WTC11 (cell line): ENCODE data around the gene SEMA4F. TPM values are rescaled to one million over a fixed set of nuclear protein-coding genes. Genes with fewer than 3 reads are reported as not detected.

Source experiments
- ATAC-seq: fragments of 200-7000 bp; cut with Tn5 transposase; 2 replicates; pipeline ENCODE4 v1.10.0; 2021; ENCODE audit warnings: mild to moderate bottlenecking, moderate library complexity
- CTCF ChIA-PET: fragments of 300-600 bp; sonication (Branson Sonifier 250); formaldehyde crosslinking; loops from one replicate; lab custom pipeline; 2021; ENCODE audit warnings: antibody characterized with exemption; lab: Charles Lee
- POLR2A ChIA-PET: fragments of 350-600 bp; sonication (Branson Sonifier 250); formaldehyde crosslinking; loops from one replicate; lab custom pipeline; 2021; ENCODE audit warnings: antibody characterized with exemption; lab: Charles Lee
- DNase-seq: peaks from one replicate; pipeline ENCODE4 v3.0.0; 2021; ENCODE audit warnings: low spot score
- H3K27ac Mint-ChIP-seq: 2 replicates; pipeline ENCODE4 v1.8.0; 2021; ENCODE audit warnings: mixed read lengths
- H3K27me3 Mint-ChIP-seq: 2 replicates; pipeline ENCODE4 v1.8.0; 2021; ENCODE audit warnings: low read depth, mild to moderate bottlenecking, moderate library complexity, mixed read lengths
- H3K36me3 Mint-ChIP-seq: 2 replicates; pipeline ENCODE4 v1.8.0; 2021; ENCODE audit warnings: mixed read lengths
- H3K4me1 Mint-ChIP-seq: 2 replicates; pipeline ENCODE4 v1.8.0; 2022; ENCODE audit warnings: mixed read lengths
- H3K4me3 Mint-ChIP-seq: 2 replicates; pipeline ENCODE4 v1.8.0; 2021; ENCODE audit warnings: mild to moderate bottlenecking, moderate library complexity, mixed read lengths
- H3K9me3 Mint-ChIP-seq: 2 replicates; pipeline ENCODE4 v1.8.0; 2021; ENCODE audit warnings: mixed read lengths
- AFF4 ChIP-seq: sonication (generic); formaldehyde crosslinking; IDR thresholded peaks from 2 replicates; pipeline ENCODE4 v1.8.1; 2023; ENCODE audit warnings: mild to moderate bottlenecking, missing genetic modification reagents, borderline replicate concordance
- ELF4 ChIP-seq: sonication (generic); formaldehyde crosslinking; IDR thresholded peaks from 2 replicates; pipeline ENCODE4 v1.8.1; 2022; ENCODE audit warnings: low read depth, mild to moderate bottlenecking, moderate library complexity, missing genetic modification reagents
- ERG ChIP-seq: fragments of 250-450 bp; sonication (Bioruptor Pico); IDR thresholded peaks from 2 replicates; pipeline ENCODE4 v1.8.0; 2021; ENCODE audit warnings: mild to moderate bottlenecking
- FOXP1 ChIP-seq: sonication (generic); formaldehyde crosslinking; IDR thresholded peaks from 2 replicates; pipeline ENCODE4 v1.8.0; 2022; ENCODE audit warnings: missing genetic modification reagents, mild to moderate bottlenecking, moderate library complexity, borderline replicate concordance
- GABPB1 ChIP-seq: sonication (generic); formaldehyde crosslinking; IDR thresholded peaks from 2 replicates; pipeline ENCODE4 v1.8.1; 2023; ENCODE audit warnings: mild to moderate bottlenecking, missing genetic modification reagents
- GRHL2 ChIP-seq: fragments of 250-450 bp; sonication (Bioruptor Pico); IDR thresholded peaks from 2 replicates; pipeline ENCODE4 v1.8.0; 2022; ENCODE audit warnings: mild to moderate bottlenecking, moderate library complexity; ENCODE audit not compliant: insufficient replicate concordance, severe bottlenecking
- IRF1 ChIP-seq: sonication (generic); formaldehyde crosslinking; IDR thresholded peaks from 2 replicates; pipeline ENCODE4 v1.8.0; 2023; ENCODE audit warnings: missing genetic modification reagents
- MAX ChIP-seq: sonication (generic); formaldehyde crosslinking; IDR thresholded peaks from 2 replicates; pipeline ENCODE4 v1.8.0; 2022; ENCODE audit warnings: mild to moderate bottlenecking, missing genetic modification reagents
- NFE2L1 ChIP-seq: sonication (generic); formaldehyde crosslinking; IDR thresholded peaks from 2 replicates; pipeline ENCODE4 v1.8.1; 2023; ENCODE audit warnings: missing genetic modification reagents
- USF1 ChIP-seq: sonication (generic); formaldehyde crosslinking; IDR thresholded peaks from 2 replicates; pipeline ENCODE4 v1.8.0; 2022; ENCODE audit warnings: mild to moderate bottlenecking, missing genetic modification reagents
- ZNF219 ChIP-seq: sonication (generic); formaldehyde crosslinking; IDR thresholded peaks from 2 replicates; pipeline ENCODE4 v1.8.0; 2023; ENCODE audit warnings: missing genetic modification reagents, mild to moderate bottlenecking, borderline replicate concordance
- ZNF512 ChIP-seq: sonication (generic); formaldehyde crosslinking; IDR thresholded peaks from 2 replicates; pipeline ENCODE4 v1.8.1; 2022; ENCODE audit warnings: missing genetic modification reagents, borderline replicate concordance
- ZNF671 ChIP-seq: fragments of 250-450 bp; sonication (Bioruptor Pico); IDR thresholded peaks from 2 replicates; pipeline ENCODE4 v1.8.0; 2021; ENCODE audit warnings: mild to moderate bottlenecking
- total RNA-seq: library from RNA; stranded (reverse); gene quantifications from 3 replicates; pipeline ENCODE4 v1.2.3, GENCODE V29; 2021

SEMA4F gene
- total RNA-seq, 1 experiment from 2014 or later = 5.7 TPM

- no peaks in the 10 kb centered on the region for H3K9me3 Mint-ChIP-seq
- H3K27ac Mint-ChIP-seq = no peak overlapping the region
- no peaks in the 10 kb centered on the region for H3K27me3 Mint-ChIP-seq
- ChIA-PET CTCF (no interaction called here), POLR2A (no interaction called here)
- H3K36me3 Mint-ChIP-seq = no peaks in the 10 kb centered on the region
- peaks cover 5% of the 10 kb centered on the region; the same call in 1 of the 2 replicates for H3K4me1 Mint-ChIP-seq
- H3K4me3 Mint-ChIP-seq = no peak overlapping the region
- no peak for DNase-seq
- no peak for TF ChIP-seq AFF4 (CRISPR knock-in tag)
- no peak for TF ChIP-seq USF1
- TF ChIP-seq ZNF671 = no peak
- TF ChIP-seq ELF4 (CRISPR knock-in tag) = no peak
- ATAC-seq = no peak
Observed at GRCh38 chr2:74619651-74620297, 34.3 kb upstream of the SEMA4F start.

GRCh38 chr2:74620671-74621070 is 33.4 kb upstream of the SEMA4F start:
- no peak for DNase-seq
- TF ChIP-seq GRHL2 (no peak), NFE2L1 (CRISPR knock-in tag) (no peak), ZNF512 (CRISPR knock-in tag) (no peak), IRF1 (CRISPR knock-in tag) (no peak), MAX (CRISPR knock-in tag) (no peak), ERG (CRISPR knock-in tag) (no peak), GABPB1 (CRISPR knock-in tag) (no peak), ELF4 (CRISPR knock-in tag) (no peak), ZNF219 (CRISPR knock-in tag) (no peak), FOXP1 (CRISPR knock-in tag) (no peak)
- TF ChIP-seq, all 79 proteins: peak for 0
- H3K9me3 Mint-ChIP-seq = no peaks in the 10 kb centered on the region
- POLR2A ChIA-PET = no interaction called here
- H3K36me3 Mint-ChIP-seq = no peaks in the 10 kb centered on the region
- CTCF ChIA-PET = no interaction called here
- no peak overlapping the region for H3K27ac Mint-ChIP-seq
- no peak overlapping the region for H3K4me3 Mint-ChIP-seq
- ATAC-seq = no peak
- H3K4me1 Mint-ChIP-seq = peaks cover 5% of the 10 kb centered on the region; the same call in 1 of the 2 replicates
- no peaks in the 10 kb centered on the region for H3K27me3 Mint-ChIP-seq
